Measurements from ENCODE around the gene OPCML.

- TF ChIP-seq RNF2 (conservative IDR thresholded peaks at IDR 0.05; ENCODE audit: low read depth), result no peak
- no peak for TF ChIP-seq ZNF841 (CRISPR knock-in tag; IDR thresholded peaks at IDR 0.05; ENCODE audit: borderline replicate concordance)
- TF ChIP-seq BRD4 (CRISPR knock-in tag; IDR thresholded peaks at IDR 0.05), result no peak
- no peak for TF ChIP-seq RXRA (CRISPR knock-in tag; IDR thresholded peaks at IDR 0.05)
- TF ChIP-seq CBFB (CRISPR knock-in tag; IDR thresholded peaks at IDR 0.05), result no peak
- no peak for TF ChIP-seq ZFY (CRISPR knock-in tag; IDR thresholded peaks at IDR 0.05)
- TF ChIP-seq, protein P1, sequence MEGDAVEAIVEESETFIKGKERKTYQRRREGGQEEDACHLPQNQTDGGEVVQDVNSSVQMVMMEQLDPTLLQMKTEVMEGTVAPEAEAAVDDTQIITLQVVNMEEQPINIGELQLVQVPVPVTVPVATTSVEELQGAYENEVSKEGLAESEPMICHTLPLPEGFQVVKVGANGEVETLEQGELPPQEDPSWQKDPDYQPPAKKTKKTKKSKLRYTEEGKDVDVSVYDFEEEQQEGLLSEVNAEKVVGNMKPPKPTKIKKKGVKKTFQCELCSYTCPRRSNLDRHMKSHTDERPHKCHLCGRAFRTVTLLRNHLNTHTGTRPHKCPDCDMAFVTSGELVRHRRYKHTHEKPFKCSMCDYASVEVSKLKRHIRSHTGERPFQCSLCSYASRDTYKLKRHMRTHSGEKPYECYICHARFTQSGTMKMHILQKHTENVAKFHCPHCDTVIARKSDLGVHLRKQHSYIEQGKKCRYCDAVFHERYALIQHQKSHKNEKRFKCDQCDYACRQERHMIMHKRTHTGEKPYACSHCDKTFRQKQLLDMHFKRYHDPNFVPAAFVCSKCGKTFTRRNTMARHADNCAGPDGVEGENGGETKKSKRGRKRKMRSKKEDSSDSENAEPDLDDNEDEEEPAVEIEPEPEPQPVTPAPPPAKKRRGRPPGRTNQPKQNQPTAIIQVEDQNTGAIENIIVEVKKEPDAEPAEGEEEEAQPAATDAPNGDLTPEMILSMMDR (CRISPR knock-in tag; IDR thresholded peaks at IDR 0.05), result no peak
- no peak for TF ChIP-seq MXI1 (IDR thresholded peaks at IDR 0.05; ENCODE audit: borderline replicate concordance, low read depth, low read length)
- TF ChIP-seq TAF1 (CRISPR knock-in tag; IDR thresholded peaks at IDR 0.05), result no peak
- no peak for TF ChIP-seq CBX1 (IDR thresholded peaks at IDR 0.05; ENCODE audit: low read depth)
- no peak for TF ChIP-seq SAP130 (CRISPR knock-in tag; IDR thresholded peaks at IDR 0.05; ENCODE audit: low read depth)
- TF ChIP-seq ZBTB10 (CRISPR knock-in tag; IDR thresholded peaks at IDR 0.05; ENCODE audit: borderline replicate concordance), result no peak
Observed at GRCh38 chr11:133086518-133086917, 445.8 kb downstream of the OPCML start.

Measured in HepG2 (cell line).